Measurements from ENCODE around the gene SLC12A6.

SLC12A6 gene

GRCh38 chr15:34240537-34240936 lies 97.0 kb downstream of the SLC12A6 start:
- H3K9me3 ChIP-seq (ENCODE audit: severe bottlenecking), result no peaks in the 10 kb centered on the region
- H3K36me3 ChIP-seq (ENCODE audit: low read depth), result peaks cover 62% of the 10 kb centered on the region
- no peak for TF ChIP-seq CTCF (IDR thresholded peaks at IDR 0.05; ENCODE audit: poor library complexity, severe bottlenecking)
- peaks cover 20% of the 10 kb centered on the region for H3K4me1 ChIP-seq (ENCODE audit: insufficient read depth, poor library complexity, severe bottlenecking)
- ATAC-seq (ENCODE audit: low read depth) (no peak), DNase-seq (ENCODE audit: low spot score) (no peak)
- no peaks in the 10 kb centered on the region for H3K27me3 ChIP-seq (ENCODE audit: insufficient read depth, poor library complexity, severe bottlenecking)
- peak overlapping the region; percentile 98 for H3K27ac ChIP-seq (ENCODE audit: poor library complexity, severe bottlenecking)
- no peak overlapping the region for H3K4me3 ChIP-seq (ENCODE audit: severe bottlenecking)

GRCh38 chr15:34239151-34239808 lies 98.3 kb downstream of the SLC12A6 start:
- peak; percentile 89 for DNase-seq (ENCODE audit: low spot score)
- ATAC-seq (ENCODE audit: low read depth), result peak; percentile 99
- no peak overlapping the region for H3K4me3 ChIP-seq (ENCODE audit: severe bottlenecking)
- peaks cover 63% of the 10 kb centered on the region for H3K36me3 ChIP-seq (ENCODE audit: low read depth)
- peak overlapping the region; percentile 98 for H3K27ac ChIP-seq (ENCODE audit: poor library complexity, severe bottlenecking)
- no peaks in the 10 kb centered on the region for H3K9me3 ChIP-seq (ENCODE audit: severe bottlenecking)
- no peak for TF ChIP-seq CTCF (IDR thresholded peaks at IDR 0.05; ENCODE audit: poor library complexity, severe bottlenecking)
- H3K4me1 ChIP-seq (ENCODE audit: insufficient read depth, poor library complexity, severe bottlenecking), result peaks cover 20% of the 10 kb centered on the region
- H3K27me3 ChIP-seq (ENCODE audit: insufficient read depth, poor library complexity, severe bottlenecking), result no peaks in the 10 kb centered on the region

- Histone ChIP-seq H3K27ac (ENCODE audit: poor library complexity, severe bottlenecking) (no peak overlapping the region), H3K4me1 (ENCODE audit: insufficient read depth, poor library complexity, severe bottlenecking) (peaks cover 13% of the 10 kb centered on the region), H3K9me3 (ENCODE audit: severe bottlenecking) (no peaks in the 10 kb centered on the region), H3K36me3 (ENCODE audit: low read depth) (peaks cover 72% of the 10 kb centered on the region), H3K27me3 (ENCODE audit: insufficient read depth, poor library complexity, severe bottlenecking) (no peaks in the 10 kb centered on the region), H3K4me3 (ENCODE audit: severe bottlenecking) (no peak overlapping the region)
- ATAC-seq (ENCODE audit: low read depth) (no peak), DNase-seq (ENCODE audit: low spot score) (no peak)
- TF ChIP-seq CTCF (IDR thresholded peaks at IDR 0.05; ENCODE audit: poor library complexity, severe bottlenecking), result no peak
Measured at GRCh38 chr15:34233614-34234013, 104.0 kb downstream of the SLC12A6 start.

- no peak for ATAC-seq (ENCODE audit: low read depth)
- TF ChIP-seq CTCF (IDR thresholded peaks at IDR 0.05; ENCODE audit: poor library complexity, severe bottlenecking), result no peak
- DNase-seq (ENCODE audit: low spot score), result no peak
- peaks cover 10% of the 10 kb centered on the region for H3K4me1 ChIP-seq (ENCODE audit: insufficient read depth, poor library complexity, severe bottlenecking)
- H3K36me3 ChIP-seq (ENCODE audit: low read depth), result peaks cover 35% of the 10 kb centered on the region
- H3K9me3 ChIP-seq (ENCODE audit: severe bottlenecking), result no peaks in the 10 kb centered on the region
- no peaks in the 10 kb centered on the region for H3K27me3 ChIP-seq (ENCODE audit: insufficient read depth, poor library complexity, severe bottlenecking)
- H3K4me3 ChIP-seq (ENCODE audit: severe bottlenecking), result peak overlapping the region; percentile 68
- H3K27ac ChIP-seq (ENCODE audit: poor library complexity, severe bottlenecking), result peak overlapping the region; percentile 75
Measured at GRCh38 chr15:34223904-34224596, 113.5 kb downstream of the SLC12A6 start.
